ENCODE results near the gene ITGAX. TPM values are rescaled to one million over a fixed set of nuclear protein-coding genes. Genes with fewer than 3 reads are reported as not detected.

The ITGAX gene
- total RNA-seq, 1 experiment from 2014 or later = not detected

- no peak for DNase-seq (ENCODE audit: extremely low read depth, low read depth)
Measured at GRCh38 chr16:31347445-31347844, 7.5 kb upstream of the ITGAX start.

- no peak for DNase-seq (ENCODE audit: extremely low read depth, low read depth)
Measured at GRCh38 chr16:31348579-31348978, 6.4 kb upstream of the ITGAX start.

- no peak for DNase-seq (ENCODE audit: extremely low read depth, low read depth)
Measured at GRCh38 chr16:31350275-31351005, 4.5 kb upstream of the ITGAX start.

DNA sequence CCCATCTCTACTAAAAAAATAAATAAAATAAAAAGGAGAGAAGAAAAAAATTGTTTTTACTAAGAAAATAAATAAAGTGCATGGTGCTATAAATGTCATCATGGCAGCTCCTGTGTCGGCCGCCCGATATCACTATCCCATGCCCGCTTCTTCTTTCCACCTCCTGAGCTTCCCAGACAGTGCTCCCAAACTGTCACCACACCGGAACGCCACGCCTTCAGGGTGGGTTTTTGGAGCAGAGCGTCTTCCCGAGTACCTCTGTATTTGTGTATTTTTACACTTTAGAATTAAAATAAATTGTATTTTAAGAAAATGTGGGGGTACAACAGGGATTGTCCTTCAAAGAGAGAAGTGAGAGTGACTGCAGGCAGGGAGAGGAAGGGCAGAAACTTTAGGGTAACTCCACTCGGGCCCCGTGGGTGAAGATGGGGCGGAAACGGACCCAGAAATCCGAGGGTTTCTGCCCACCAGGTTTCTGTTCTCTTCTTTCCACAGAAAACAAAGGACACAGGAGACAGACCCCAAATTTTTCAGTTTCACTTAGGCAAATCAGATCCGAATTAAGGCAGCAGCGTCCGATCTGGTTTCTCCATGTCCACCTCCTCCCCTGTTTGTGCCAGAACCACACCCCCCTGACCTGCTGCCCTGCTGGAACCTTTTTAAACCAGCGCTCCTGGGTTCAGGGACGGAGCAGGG, 3.6 kb upstream of the ITGAX start:
- no peak for DNase-seq (ENCODE audit: extremely low read depth, low read depth)

DNA sequence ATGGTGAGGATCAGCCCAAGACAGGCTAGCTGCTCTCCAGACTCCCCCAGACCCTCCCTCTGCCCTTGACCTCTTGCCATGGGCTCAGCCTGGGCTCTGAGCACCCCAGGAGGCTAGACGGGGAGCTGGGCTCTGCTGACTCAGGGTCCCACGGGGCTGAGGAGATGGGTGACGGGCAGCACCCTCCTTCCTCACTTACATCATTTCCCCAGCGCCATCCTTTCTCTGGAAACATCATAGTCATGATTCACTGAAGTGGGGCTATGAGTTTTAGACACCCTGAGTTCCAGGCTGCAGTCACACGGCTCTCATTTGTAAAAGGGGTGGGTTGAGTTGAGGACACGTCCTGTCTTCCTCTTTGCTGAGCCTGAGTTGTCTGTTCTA, 3.0 kb upstream of the ITGAX start:
- no peak for DNase-seq (ENCODE audit: extremely low read depth, low read depth)

DNA sequence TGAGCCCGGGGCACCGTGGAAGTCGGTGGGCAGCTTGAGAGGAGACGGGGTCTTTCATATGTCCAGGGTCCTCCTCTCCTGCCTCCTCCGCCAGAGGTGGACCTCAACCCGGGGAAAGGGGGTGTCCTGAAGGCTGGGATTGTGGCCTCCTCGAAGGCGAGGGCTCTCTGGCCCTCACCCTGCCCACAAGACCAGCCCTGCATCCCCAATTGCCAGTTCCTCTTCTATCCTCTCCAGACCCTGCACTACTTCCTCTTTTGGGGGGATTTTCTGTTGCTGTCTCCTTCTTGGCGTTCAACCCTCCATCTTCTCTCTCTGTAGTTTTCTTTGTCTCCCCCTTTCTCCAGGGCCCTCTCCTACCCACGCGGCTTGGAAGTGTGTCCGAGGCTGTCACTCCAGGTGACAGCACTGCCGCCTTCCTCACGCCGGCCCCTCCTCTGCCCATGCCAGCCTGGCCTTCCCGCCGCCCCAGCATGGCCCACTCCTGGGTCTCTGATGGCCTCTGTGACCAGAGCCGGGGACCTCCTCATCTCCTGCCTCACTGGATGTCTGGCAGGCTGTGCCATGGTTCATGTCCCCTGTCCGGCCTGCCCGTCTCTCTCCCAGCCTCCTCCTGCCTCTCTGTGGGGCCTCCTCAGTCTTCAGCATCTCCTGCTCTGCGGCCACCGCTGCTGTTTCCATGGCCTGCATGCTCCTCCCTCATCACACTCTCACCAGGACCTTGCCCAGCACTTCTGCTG, 2.4 kb upstream of the ITGAX start:
- no peak for DNase-seq (ENCODE audit: extremely low read depth, low read depth)

GRCh38 chr16:31355431-31356100, 590 bp downstream of the ITGAX start:
- no peak for DNase-seq (ENCODE audit: extremely low read depth, low read depth)

DNA sequence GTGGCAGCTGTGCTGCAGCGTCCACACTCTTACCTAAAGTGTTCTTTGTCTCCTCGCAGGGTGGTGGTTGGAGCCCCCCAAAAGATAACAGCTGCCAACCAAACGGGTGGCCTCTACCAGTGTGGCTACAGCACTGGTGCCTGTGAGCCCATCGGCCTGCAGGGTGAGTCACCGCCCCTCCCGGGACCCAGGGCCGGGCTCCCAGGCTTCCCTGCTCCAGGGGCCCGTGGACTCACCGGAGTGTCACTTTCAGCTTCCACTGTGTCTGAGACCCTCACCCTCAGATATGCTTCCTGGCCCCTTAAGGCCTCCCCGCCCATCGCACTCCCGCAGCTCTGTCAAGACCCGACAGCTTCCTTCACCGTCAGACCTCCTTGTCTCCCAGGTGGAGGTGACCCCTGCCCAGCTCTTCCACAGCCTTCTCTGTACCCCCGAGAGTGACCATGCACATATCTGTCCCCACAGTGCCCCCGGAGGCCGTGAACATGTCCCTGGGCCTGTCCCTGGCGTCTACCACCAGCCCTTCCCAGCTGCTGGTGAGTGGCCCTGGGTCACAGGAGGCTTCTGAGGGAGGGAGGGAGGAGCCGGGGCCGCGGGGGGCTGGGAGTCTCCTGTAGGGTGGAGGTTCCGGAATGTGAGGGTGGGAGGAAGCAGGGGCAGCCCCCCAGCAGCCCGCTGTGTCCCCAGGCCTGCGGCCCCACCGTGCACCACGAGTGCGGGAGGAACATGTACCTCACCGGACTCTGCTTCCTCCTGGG, 1.8 kb downstream of the ITGAX start:
- DNase-seq (ENCODE audit: extremely low read depth, low read depth) = no peak

DNA sequence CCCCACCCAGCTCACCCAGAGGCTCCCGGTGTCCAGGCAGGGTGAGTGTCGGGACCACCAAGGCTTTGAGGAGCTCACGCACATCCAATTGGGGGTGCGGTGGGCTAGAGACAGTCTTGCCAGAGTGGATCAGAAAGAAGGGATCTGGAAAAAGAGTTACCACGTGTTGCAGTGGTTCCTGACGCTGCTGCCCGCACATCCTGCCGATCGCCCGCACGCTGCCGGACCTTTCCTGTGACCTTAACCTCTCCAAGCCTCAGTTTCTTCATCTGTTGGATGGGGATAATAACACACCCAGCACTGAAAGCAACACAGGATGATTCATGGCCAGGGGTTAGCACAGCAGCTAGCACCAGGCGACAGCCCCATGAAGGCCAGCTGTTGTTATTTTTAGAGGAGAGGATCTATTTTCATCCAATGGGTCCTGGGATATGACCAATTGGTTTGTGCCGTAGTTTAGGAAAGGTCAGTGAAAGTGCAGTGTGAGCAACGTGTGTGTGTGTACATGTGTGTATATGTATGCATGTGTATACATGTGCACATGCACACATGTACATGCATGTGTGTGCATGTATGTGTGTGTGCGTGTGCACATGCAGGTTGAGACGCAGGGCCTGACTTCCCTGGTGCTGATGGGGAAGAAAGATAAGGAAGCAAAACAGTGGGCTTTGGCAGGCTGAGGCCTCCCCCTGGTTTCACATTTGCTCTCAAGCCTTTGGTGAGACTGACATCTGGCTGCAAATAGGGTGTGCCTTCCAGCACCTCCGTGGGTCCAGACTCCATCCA, 2.5 kb downstream of the ITGAX start:
- DNase-seq (ENCODE audit: extremely low read depth, low read depth) = no peak

DNA sequence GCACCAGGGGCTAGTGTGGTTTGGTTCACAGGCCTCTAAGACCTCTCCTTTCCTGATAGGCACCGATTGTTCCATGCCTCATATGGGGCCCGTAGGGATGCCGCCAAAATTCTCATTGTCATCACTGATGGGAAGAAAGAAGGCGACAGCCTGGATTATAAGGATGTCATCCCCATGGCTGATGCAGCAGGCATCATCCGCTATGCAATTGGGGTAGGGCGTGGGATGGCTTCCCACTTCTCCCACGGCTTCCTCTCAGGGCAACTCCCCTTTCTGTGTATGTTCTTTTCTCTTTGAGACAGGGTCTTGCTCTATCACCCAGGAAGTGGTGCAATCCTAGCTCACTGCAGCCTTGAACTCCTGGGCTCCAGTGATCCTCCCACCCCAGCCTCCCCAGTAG, 5.3 kb downstream of the ITGAX start:
- DNase-seq (ENCODE audit: extremely low read depth, low read depth) = no peak

GRCh38 chr16:31361201-31362110, 6.5 kb downstream of the ITGAX start:
- DNase-seq (ENCODE audit: extremely low read depth, low read depth) = no peak

DNA sequence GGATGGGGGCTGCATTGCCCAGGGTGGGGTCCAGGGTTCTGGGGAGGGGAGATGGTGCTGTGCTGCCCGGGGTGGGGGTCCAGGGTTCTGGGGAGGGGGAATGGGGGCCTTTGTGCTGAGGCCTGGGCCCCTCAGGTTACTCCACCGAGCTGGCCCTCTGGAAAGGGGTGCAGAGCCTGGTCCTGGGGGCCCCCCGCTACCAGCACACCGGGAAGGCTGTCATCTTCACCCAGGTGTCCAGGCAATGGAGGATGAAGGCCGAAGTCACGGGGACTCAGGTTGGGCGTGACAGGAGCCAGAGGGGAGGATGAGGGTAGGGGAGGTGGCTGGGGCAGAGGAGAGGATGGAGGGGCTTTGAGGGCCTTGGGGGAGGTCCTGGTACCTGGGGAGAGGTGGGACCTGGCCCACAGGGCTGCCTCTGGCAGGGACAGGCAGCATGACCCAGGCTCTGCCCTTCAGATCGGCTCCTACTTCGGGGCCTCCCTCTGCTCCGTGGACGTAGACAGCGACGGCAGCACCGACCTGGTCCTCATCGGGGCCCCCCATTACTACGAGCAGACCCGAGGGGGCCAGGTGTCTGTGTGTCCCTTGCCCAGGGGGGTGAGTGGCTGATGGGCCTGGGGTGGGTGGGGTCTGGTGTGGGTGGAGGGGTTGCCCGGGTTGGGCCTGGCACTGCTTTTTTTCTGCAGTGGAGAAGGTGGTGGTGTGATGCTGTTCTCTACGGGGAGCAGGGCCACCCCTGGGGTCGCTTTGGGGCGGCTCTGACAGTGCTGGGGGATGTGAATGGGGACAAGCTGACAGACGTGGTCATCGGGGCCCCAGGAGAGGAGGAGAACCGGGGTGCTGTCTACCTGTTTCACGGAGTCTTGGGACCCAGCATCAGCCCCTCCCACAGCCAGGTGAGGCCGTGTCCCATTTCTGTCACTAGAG, 7.8 kb downstream of the ITGAX start:
- no peak for DNase-seq (ENCODE audit: extremely low read depth, low read depth)

DNA sequence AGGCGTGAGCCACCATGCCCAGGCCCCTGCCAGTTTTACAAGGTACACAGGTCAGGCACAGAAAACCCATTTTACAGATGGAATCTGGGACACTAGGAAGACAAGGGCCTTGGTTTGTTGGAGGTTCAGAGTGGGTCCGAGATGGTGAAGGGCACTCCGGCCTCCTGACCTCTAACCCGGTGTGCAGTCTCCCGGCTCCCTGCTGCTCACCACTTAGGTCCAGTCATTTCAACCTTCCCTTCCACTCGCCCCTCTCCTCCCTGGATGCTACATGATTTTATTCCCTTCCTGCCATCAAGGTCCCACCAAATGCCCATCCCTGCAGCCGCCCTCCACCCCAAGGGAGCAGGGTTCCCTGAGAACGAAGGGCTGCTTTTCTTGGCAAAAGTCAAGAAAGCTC, 8.7 kb downstream of the ITGAX start:
- DNase-seq (ENCODE audit: extremely low read depth, low read depth) = no peak

GRCh38 chr16:31364421-31364820, 9.4 kb downstream of the ITGAX start:
- DNase-seq (ENCODE audit: extremely low read depth, low read depth) = no peak

DNA sequence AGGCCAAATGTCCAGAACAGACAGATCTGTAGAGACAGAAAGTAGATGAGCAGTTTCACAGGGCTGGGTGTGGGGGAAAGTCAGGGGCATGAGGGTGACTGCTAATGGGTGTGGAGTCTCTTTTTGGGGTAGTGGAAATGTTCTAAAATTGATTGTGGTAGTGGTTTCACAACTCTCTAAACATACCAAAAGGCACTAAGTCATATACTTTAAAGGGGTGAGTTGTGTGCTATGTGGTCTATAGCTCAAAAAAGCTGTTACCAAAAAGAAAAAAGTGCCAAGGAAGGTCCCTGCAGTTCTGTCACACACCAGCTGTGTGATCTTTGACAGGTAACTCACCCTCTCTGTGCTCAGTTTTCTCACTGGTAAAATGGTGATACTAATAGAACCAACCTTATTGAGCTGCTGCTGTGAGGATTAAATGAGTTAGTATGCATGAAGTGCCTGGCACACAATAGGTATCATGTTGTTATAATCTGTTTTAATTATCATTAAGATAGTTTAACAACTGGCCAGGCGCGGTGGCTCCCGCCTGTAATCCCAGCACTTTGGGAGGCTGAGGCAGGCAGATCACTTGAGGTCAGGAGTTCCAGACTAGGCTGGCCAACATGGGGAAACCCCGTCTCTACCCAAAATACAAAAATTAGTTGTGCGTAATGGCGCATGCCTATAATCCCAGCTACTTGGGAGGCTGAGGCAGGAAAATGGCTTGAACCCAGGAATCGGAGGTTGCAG, 10.3 kb downstream of the ITGAX start:
- DNase-seq (ENCODE audit: extremely low read depth, low read depth) = no peak

DNA sequence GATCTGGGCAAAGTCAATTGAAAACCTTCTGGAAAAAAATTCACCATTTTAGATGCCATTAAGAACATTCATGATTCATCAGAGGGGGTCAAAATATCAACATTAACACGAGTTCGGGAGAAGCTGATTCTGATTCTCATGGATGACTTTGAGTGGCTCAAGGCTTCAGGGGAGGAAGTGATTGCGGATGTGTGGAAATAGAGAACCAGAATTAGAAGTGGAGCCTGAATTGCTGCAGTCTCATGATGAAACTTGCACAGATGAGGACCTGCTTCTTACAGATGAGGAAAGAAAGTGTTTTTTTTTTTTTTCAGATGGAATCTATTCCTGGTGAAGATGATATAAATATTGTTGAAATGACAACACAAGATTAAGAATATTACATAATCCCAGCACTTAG, 12.9 kb downstream of the ITGAX start:
- no peak for DNase-seq (ENCODE audit: extremely low read depth, low read depth)

DNA sequence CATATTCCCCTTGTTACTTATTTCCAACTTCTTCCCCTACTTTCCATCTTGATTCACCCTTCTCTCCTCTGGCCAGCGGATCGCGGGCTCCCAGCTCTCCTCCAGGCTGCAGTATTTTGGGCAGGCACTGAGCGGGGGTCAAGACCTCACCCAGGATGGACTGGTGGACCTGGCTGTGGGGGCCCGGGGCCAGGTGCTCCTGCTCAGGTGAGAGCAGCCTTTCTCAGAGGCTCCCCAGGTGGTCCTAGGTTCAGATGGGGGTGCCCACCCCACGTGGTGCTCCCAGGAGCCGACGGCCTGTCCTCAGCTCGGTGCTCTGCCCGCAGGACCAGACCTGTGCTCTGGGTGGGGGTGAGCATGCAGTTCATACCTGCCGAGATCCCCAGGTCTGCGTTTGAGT, 16.0 kb downstream of the ITGAX start:
- DNase-seq (ENCODE audit: extremely low read depth, low read depth) = no peak

Measured in NCI-H460 (cell line).